HPDE6-E6E7 (cell line): Measurements from ENCODE around the gene PRPF8.

ENCODE experiments used
- DNase-seq: peaks from one replicate; pipeline ENCODE4 v3.0.0; 2011; ENCODE audit warnings: missing footprints; ENCODE audit errors: extremely low spot score

PRPF8 gene

DNA sequence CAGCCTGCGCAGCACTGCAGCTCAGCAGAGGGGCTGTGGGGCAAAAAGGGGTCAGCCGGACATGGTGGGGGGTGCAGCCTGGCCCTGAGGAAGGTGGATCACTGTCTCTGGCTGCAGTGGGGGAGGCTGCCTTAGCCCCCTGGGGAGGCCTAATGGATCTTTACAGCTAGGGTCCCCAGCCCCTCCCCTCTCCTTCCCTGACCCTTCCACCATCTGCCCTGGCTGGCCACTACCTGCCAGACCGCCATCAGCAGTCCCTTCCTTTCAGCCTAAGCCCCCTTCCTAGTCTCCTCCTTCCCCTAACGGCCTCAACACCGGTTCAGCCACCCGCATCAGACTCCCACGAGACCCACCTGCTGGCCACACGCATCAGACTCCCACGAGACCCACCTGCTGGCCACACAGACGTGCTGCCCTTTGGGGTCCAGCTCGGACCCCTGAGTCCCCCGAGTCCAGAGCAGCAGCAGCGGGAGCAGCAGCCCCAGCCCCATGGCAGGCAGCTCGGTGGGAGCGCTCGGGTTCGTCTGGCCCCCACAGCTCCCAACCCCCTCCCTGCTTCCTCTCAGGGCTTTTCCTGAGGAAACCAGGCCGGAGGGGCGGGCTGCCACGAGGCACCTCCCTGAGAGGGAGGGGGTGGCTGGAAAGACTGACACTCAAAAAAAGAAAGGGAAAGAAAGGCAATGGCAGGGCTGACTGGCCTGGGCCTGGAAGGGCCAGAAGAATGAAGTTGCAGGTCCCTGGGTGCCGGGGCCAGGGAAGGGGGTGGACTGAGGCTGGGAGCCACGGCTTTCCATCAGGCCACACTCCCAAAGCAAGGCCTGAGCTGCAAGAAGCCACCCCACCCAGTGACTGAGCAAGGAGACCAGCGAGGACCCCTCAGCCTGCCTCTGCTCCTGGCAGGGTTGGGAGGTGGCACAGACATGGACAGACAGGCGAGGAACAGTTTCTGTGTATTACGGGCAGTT lies 39.2 kb downstream of the PRPF8 start, which contains the start of gene SCARF1:
SCARF1 (minus strand) TSS at position 526 of the 965 bp plus-strand sequence; CDS start at position 491, 35 bp downstream.
- no peak for DNase-seq

DNA sequence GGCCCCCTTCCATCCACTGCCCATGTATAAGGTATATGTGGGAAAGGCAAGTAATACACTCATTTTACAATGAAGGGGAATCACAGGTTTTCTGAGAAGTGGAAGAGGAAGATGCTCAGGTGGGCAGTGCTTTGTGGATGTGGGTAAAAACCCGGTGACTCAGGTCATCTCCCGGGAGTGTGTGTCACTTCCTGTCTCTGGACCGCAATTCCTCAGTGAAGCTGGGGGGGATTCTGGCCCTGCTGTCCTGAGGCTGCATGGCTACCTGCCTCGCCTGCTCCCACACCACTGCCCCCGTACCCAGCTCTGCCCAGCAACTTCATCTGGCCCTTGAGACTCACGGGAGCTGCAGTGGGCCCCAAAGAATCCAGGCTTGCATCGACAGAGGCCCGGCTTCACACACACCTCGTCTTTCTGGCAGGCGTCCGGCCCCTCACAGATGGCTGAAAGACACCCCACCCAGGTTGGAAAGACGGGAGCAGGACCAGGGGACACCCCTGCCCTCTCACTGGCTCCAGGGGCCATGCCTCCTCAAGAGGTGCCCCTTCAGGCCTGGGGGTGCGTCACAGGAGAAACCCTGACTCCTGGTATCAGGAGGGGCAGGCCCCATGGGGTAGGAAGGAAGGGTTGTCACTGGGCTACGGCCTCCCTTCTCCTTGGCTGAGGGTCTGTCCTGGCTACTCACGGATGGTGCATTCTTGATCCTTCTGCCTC lies 40.0 kb downstream of the PRPF8 start:
- no peak for DNase-seq

DNA sequence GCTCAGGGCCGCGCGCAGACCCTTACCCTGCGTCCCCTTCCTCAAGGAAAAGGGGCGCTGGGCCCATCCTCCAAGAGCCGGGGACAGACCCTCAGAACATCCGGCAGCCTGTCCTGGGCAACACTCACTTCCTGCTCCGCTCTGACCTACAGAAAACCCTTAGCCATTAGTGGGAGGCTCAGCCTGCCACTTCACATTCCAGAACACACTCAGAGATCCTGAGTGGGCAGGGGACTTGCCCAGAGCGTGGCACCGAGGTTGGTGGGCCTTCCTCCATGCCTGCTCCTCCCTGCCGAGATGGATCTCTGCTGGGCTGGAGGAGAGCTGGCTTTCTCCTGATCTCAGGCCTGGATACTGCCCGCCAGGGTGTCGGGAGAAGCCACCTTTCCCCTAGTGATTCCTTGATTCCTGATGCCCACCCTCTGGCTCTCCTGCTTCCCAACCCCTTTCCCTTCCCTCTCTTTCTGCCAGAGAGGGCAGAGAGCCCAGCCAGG lies 40.6 kb downstream of the PRPF8 start:
- no peak for DNase-seq

DNA sequence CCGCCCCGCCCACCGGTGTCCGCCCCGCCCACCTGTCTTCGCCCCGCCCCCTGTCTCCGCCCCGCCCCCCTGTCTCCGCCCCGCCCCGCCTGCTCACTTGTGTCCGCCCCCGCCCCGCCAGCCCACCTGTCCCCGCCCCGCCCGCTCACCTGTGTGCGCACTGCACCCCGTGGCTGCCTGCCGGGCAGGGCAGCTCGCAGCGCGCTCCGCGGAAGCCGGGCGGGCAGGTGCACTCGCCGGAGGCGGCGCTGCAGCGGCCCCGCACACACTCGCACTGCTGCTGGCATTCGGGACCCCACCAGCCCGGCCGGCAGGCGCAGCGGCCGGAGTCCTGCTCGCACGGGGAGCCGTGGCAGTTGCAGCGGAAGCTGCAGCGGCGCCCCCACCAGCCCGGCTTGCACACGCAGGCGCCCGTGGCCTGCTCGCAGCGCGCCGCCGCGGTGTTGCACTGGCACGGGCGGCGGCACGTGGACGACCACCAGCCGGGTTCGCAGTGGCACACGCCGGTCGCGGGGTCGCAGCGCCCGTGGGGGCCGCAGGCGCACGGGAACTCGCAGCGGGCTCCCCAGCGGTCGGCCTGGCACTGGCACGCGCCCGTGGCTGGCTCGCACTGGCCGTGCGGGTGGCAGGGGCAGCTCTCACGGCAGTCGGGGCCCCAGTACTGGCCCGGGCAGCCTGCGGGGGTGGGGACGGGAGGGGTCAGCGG lies 41.2 kb downstream of the PRPF8 start:
- no peak for DNase-seq

DNA sequence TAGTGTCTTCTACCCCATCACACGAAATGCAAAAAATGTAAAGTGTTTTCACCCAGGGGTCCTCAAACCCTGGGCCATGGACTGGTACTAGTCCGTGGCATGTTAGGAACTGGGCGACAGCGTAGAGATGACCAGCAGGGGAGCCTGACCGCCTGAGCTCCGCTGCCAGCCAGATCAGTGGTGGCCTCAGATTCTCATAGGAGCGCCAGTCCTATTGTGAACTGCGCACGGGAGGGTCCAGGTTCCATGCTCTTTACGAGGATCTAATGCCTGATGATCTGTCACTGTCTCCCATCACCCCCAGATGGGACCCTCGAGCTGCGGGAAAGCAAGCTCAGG lies 43.6 kb downstream of the PRPF8 start:
- no peak for DNase-seq

DNA sequence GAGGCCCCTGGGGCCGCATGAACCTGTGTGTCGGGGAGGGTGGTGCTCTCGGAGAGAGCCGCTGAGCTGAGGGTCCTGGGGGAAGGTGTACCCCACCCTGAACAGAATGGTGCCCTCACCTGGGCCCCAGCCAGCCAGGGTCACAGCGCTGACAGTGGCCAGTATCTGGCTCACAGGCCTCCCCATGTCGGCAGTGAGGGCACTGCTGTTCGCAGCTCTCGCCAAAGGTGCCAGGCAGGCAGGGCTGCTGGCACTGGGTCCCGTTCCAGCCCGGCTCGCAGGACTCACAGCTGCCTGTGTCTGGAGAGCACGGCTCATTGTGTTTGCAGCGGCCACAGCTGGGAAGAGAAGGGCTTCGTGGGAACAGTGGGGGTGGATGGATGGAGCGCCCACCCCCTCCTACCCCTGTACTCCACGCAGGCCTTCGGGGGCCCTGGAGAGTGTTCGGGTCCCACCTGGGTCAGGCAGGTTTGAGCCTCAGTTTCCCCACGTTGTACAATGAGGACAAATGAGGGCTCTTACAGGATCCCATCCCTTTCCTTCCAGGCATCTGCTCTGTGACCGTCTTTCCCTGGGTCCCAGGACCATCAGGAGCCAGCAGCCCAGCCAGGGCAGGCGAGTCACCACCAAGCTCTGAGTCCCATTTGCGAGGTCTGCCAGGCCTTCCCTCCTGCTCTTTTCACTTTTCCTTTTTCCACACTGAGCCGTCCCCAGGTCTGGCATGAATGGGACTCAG lies 44.2 kb downstream of the PRPF8 start:
- no peak for DNase-seq

DNA sequence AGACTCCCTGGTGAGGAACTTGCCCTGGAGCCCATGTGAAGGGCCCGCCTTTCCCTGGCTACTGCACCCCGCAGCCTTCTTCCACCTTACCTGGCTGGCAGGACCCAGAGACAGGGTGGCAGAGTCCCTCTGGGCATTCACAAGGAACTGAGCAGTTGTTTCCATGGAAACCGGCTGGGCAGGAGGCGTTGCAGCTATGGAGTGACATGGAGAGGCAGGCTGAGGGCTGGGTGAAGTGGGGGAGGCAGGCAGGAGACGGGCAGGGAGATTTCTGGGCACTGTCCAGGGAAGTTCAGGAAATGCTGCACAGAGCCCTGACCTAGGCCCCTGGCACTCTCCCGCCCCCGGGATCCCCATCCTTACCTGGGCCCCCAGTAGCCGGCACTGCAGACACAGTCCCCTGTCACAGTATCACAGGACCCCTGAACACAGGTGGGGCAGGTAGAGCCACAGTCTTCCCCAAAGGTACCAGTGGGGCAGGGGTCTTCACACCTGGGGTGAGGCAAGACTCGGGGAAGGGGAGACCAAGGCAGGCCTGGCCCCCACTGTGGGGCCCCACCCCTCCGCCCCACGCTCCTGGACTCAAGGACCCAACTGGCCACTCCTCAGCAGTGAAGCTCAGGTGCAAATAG lies 45.0 kb downstream of the PRPF8 start:
- no peak for DNase-seq

DNA sequence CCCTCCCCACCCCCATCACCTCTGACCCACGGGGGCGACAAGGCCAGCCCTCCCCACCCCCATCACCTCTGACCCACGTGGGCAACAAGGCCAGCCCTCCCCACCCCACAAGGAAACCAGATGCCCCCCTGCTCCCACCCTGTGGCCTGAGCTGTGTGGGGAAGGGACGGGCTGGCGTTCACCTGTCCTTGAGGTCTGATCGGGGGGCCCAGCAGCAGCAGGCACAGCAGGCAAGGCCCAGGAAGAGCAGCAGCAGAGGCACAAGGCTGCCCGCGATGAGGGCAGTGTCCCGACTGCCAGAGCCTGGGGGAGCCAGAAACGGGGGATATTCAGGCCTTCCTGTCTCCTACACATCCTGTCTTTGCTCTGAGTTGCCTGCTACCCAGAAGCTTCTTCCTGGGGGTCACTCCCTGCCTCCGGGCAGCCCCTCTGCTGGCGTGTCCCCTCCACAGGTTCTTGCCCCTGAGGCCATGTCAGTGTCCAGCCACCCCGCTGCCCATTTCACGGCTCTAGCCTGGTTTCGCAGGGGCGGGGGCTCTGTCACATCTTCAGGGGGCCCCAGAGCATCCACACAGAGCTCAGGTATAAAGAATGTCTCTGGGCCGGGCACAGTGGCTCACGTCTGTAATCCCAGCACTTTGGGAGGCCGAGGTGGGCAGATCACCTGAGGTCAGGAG lies 45.9 kb downstream of the PRPF8 start:
- no peak for DNase-seq

DNA sequence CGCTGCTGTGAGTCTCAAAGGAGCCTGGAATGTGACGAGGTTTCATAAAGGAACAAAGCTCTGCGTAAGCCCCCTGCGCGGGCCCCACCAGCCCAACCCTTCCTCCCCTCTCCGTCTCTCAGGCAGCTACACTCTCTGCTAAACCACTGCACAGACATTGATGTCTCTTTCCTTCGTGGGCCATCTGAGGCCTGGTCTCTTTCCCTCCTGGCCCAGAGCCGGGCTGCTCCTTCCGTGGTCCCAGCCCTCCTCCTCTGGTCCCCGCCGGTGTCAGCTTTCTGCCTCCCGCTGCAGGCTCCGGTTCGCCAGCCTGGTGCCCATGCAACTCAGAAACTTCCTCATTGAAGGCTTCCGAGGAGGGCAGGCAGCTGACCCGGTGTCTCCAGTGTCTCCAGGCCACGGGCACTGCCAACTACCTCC lies 46.5 kb downstream of the PRPF8 start:
- no peak for DNase-seq

DNA sequence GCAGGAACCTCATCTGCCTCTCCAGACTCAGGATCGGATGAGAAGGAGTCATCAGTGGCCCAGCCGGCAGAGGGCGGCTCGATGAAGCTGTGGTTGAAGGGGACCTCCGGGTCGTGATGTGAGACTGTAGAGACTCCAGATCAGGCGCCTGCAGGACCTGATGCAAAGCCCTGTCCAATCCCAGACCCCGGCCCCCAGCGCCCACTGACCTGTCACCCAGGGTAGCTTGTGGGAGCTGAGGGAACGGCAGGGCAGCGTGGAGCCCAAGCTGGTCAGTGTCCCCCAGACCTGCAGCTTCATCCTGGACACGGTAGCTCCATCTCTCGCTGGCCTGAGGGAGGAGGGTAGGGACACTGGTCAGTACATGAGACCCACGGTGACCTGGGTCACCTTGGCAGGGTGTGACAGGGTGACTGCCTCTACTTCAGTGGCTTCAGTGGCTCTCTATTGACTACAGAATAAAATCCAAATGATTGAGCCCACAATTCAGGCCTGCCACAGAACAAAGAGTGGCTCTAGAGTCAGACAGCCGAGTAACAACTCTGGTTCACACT lies 47.9 kb downstream of the PRPF8 start:
- no peak for DNase-seq

DNA sequence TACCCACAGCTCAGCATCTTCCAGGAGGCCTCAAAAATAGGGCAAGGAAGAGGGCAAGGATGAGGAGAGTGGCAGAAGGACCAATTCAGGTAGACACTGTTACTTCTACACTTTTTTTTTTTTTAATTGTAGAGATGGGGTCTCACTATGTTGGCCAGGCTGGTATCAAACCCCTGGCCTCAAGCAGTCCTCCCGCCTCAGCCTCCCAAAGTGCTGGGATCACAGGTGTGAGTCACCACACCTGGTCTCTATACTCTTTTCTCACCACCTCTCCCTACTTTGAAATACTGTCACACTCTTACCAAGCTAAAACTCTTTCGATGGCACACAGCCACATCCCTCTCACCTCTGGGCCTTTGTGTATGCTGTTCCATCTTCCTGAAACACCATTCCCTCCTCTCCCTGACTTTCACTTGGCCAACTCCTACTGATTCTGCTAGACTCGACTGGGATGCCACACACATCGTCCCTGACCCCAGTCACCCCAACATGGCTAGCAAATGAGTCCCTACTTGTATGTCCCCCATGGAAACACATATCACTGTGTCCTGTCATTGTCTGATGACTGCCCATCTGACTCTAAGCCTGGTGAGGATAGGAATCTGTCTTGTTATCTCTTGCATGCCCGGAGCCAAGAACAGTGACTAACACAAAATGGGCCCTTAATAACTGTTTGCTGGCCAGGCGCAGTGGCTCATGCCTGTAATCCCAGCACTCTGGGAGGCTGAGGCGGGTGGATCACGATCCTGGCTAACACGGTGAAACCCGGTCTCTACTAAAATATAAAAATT lies 48.8 kb downstream of the PRPF8 start:
- no peak for DNase-seq

DNA sequence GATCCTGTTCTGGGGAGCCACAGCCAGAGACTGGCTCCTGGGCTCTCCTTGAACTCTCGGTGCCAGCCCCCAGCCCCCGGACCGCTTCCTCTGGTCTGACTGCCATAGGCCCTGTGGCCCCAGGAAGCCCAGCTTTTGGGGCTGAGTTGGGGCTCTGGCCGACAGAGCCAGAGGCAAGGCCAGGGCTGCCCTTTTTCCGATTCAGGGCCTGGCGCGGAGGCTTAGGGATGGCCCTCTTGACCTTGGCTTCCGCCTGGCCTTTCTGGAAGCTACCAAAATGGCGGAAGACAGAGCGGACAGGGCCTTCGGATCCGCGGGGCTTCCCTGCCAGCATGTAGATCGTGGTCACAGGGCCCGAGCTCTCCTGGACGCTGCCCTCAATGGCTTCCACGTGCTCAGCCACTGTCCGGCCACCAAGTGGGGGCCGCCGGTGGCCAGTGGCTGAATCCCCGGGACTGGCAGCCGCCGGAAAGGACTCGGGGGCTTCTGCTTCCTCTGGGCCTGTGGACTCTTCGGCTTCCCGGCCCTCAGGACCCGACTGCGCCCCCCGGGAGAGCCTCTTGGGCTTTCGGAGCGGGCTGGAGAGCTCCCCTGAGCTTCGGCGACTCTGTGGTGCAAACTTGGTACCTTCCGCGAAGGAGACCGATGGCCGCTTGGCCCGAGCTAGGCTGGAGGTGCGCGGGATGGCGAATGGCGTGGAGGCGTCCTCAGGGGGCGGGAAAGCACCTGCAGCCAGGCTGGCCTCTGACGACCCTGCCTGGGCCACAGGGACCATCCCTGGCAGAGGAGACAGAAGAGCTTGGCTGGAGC lies 49.6 kb downstream of the PRPF8 start:
- DNase-seq: no peak

DNA sequence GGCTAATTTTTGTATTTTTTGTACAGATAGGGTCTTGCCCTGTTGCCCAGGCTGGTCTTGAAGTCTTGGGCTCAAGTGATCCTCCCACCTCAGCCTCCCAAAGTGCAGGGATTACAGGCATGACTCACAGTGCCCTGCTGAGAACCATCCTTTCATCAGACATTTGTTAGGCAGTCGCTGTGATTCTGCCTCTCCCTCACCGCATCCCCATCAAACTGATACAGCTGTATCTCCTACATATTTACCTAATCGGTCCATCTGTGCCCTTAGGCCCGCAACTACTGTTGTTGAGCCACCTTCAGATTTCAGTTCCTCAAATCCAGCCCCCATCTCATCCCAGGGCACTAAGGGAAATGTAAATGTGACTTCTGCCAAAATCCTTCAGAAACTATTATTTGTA lies 54.0 kb downstream of the PRPF8 start:
- no peak for DNase-seq

DNA sequence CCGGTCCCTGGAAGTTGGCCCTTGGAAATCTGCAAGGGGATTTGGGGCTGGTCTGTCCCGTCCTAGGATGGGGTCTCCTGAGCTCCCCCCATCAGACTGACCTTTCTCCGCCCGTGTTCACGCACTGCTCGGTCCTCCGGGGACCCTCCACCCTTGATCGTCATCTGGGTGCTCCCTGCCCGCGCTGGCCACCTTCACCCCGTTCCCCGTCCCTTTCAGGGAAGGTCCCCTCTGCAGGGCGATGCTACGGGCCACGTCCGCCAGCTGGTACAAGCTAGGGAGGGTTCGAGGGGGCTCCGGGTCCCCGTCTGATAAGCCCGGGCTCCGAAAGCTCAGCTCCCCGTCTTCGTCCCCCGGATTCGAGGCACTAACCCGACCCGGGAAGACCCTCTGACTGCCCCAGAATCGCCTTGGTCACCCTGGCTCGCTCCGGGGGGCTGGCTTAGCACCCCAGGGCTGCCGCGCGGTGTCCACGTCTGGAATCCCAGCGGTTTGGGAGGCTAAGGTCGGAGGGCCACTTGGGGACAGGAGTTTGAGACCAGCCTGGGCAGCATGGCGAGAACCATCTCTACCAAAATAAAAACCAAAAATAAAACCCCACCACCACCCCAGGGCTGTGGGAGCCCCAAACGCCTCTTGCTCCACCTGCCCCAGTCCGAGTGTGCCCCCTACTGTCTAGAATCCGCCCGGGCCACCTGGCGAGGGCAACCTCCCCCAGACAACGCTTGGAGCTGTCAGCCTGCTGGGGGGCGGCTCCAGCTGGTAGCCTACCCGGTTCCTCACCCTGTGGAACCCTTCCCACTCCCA lies 55.0 kb downstream of the PRPF8 start:
- DNase-seq: no peak

DNA sequence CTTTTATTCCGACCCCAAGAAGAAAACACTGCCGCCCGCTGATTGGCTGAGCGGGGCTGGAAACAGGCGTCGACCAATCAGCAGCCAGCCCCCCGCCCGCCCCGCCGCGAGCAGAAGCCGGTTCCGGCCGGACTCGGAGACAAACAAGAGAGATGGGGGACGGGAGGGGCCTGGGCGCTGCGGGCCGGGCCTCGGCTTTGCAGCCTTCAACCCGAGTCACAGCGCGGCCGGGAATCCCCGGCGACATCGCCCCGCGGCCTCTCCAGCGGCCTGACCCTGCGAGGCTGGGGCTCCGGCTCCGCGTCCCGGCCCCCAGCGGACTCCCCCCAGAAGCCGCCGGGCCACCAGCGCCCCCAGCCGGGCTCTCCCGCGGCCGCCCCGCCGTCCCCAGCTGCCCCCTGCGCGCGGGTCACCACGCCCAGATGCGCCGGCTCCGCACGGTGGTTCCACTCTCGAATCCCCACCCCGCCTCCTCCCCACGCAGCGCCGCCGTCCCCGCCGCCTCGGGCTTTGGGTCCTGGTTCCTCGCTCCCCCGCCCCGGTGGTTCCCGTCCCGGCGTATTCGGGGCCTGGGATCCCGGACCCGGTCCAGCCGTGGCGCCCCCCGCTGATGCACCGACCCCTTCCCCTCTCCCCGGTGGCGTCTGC lies 55.7 kb downstream of the PRPF8 start:
- DNase-seq: peak; percentile 97

DNA sequence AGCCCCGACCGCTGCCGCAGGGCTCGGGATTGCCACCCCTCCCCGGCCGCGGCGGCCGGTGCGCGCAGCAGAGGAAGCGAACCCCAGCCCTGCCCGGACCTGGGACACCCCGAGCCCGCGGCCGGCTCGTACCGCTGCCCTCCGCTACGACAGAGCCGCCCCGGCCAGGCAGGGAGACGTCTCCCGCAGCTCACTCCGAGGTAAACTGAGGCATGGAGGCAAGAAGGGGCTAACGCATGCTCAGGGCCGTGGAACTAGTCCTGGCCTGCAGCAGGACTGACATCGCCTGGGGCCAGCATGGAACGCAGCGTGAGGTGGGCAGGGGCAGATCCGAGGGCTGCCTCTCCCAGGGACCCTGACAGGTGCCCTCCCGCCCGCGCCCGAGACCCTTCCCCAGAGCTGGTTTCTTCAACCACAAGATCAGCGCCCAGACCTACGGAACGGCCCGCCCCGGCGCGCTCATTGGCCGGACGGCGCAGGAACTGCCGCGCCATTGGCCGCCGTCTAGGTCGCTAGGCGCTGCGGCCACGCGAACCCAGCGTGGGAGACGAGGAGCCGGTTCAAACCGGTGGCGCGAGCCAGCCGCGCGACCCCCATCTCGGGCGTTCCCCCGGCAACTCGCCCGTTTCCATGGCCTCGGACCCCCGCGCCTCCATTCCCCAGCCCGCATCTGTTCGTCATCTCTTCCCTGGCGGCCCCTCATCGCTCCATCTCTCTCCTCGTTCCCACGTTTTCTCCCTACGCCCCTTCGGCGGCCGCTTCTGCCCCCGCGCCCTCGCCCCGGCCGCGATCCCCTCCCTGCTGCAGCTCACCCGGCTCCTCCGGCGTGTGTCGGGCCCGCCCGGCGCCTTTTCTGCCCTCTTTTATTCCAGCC lies 56.4 kb downstream of the PRPF8 start, which contains the start of gene SLC43A2:
SLC43A2 (minus strand) TSS at position 853 of the 874 bp plus-strand sequence. CDS start 960 bp downstream, outside the sequence.
- DNase-seq: peak; percentile 87
